NK-92 treated with Interleukin-12 subunit alpha and Interleukin-12 subunit beta, amount 100 ng/mL, for 24 hours (cell line): ENCODE results near the gene DAP.
A peak's percentile ranks its signal among the peaks of the same experiment; 100 is the strongest.
"Not testable (repeated sequence)": the region's sequence is repeated elsewhere in the genome, so short reads cannot be mapped to it uniquely, and the experiment has no call there.

Experiments
- DNase-seq: peaks from one replicate; lab custom pipeline; 2025; lab: John Stamatoyannopoulos, UW

Gene DAP, protein sequence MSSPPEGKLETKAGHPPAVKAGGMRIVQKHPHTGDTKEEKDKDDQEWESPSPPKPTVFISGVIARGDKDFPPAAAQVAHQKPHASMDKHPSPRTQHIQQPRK

DNA sequence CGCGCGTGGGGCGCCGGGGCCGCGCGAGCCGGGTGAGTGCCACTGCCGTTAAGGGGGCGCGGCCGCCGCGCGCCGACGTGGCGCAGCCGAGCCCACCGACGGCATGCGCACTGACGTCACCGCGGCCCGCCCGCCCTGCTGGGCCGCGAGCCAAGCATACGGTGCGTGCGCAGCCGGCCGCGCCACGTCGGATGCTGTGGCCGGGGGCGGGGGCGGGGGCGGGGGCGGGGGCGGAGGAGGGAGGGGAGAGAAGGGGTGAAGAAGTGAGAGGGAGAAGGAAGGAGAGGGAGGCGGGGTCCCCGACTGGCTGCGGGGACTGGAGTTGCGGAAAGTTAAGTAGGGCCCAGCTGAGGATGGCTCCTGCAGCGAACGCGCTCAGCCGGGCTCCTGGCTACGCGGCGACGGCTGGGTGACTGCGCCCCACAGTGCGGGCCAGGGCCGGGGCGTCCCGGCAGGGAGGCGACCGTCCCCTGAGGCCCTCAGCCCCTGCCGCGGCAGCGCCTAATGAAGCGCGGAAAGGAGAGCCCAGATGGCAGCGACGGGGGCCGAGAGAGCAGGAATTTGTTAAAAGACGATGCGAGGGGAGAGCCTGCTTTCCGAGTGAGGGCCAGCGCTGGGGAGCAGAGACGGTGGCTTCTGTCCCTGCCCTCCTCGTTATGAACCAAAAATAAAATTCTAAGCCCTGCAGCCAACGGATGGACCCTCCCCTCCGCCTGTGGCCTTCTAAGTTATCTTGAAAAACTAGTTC is at the start of gene DAP:
Gene DAP (minus strand): TSS at position 50 of the 748 bp plus-strand sequence. CDS start 166 bp downstream, outside the sequence.
- DNase-seq, result peak; percentile 63

DNA sequence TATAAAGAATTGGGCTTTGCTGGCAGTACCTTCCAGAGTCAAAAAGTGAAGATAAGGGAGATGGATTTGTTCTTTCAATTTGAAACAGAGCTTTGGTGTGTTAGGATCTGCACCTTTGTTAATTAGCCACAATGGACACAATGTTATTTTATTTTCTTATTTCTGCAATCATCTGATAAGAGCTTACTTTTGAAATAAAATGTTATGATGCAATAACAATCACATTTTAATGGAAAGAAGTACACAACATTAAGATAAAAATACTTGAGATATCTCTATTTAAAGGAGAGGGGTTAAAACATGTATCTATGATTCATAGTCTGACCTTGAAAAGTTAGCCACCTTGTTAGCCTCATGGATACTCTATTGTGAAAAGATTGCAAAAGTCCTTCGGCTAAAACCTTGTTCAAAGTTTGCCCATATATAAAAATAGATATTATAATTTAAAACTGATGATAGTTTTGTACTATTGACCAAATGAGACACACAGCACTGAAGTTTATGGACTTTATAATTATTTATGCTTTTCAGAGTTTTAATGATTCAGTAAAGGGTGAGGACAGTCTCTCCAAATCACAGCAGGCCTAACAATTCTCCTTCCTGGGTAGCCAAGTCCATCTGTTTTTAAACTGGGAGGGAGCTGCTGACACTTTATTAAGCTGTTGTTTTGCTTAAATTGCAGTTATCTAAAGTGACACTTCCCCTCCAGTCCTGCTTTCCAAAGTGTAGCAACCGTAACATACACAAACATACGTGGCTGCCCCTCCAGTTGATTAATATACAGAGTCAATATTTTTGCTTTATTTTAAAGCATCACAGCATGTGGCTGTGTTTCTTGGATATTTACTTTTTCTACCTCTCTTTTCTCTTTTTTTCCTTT is 47.6 kb upstream of the DAP start:
- DNase-seq, result no peak

DNA sequence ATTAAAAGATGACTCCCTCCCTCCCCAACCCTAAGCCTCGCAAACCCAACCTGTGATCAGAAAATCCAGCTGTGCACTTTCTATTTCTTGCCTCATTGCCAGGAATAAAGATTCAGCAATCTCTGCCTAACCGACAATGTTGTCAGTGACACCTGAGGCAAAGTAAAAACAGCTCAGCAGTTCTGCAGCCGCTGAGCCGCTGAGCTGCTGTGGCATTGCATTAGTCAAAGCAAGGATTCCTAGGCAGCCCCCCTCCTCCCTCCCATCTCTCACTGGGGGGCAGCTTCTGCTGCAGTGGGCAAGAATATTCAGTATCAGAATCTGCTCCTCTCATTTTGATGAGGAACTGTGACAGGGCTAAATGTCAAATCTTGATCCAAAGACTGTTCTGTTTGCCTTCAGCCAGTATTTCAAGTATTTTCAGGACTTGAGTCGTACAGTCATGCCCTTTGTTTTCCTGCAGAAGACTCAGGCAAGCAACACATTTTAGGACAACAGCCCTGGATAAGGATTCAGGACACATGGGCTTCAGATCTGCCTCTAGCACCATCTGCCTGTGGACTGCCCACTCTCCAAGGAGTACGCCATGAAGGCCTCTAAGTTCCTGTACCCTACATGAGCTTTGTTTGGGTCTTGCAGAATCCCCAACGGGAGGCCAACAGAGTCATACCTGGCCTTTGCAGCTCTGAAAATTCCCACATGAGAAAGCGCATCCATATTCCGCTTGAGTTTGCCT is 41.1 kb upstream of the DAP start:
- DNase-seq, result no peak

DNA sequence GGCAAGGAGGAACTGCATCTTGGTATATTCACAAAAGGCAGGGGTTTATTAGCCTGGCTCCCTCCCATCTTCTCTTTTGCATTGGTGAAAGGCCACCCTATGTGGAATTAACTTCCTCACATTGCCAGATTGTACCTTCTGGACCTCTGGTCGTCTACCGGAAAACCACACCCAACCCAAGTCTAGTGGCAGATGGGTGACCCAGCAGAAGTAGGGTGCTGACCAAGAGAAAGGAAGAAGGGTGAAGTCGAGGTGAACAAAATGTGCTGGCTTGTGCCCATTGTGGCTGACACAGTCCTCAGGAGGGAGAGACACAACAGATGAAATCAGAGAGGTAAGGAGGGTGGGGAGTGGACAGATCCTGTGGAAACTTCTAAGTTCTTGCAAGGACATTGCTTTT is 39.8 kb upstream of the DAP start:
- no peak for DNase-seq

DNA sequence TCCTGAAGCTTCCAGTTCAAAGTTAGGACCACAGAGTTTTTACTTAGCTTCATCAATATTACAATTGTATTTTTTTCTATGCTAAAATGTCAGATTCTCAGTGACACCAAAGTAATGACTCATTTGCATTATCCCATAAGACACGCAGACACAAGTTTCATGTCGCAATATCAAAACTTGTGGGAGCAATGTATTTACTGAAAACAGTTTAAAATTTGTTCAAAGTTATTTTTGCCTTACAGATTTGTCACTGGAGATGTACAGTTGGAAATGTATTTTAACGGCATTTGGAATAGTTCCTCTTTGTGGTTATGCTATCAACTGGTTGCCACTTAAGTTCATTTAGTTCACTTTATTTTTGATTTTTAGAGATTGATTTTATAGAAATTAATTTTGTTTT is 36.2 kb upstream of the DAP start:
- DNase-seq, result no peak

DNA sequence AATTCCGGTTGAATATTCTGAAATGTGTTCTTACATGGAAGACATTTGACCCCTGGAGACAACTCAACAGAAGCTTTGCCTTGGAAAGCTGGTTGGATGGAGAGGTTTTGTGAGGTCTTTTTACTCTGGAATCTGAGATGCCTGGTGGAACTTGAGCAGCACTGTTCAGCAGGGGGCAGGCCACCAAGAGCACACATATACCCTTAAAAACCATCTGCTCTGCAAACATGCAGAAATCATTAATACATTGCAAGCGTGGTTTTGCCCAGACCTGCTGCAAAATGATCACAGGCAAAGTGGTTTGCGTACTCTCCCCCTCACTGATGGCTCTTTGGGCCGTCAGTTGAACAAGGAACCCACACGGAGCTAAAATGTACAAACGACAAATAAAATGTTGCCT is 32.8 kb upstream of the DAP start:
- DNase-seq, result no peak

DNA sequence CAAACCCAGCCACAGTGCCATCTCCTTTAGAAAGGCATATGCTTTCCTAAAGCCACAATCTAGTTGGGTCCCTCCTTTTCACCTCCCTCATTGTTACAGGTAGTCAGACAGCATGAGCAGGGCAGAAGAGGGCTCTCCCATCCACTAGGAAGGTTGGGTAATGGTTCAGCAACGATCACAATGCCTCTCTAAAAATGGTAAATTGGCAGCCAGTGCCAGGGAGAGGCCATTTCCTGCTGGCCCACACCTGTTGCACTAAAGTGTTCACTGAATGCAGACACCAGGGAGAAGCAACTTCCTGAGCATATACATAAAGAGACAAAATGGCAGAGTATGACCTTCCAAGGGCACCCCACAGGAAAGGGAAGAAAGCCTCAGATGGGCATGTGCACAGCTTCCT is 31.3 kb upstream of the DAP start:
- no peak for DNase-seq

DNA sequence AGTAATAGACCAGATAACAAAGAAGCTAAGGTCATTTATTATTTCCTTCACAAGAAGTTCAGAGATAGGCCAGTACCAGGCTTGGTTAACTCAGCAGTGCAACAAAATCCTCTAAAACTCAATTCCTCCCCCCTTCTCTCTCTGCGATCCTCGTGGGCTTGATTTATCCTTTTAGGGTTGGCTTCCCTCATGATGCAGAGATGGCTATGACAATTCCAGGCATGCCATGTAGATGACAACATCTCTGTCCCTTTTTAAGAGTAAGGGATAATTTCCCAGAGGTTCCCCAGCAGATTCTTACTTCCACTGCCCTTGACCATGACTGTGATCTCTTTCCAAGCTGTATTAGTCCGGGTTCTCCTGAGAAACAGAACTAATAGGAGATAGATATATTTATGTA is 28.7 kb upstream of the DAP start:
- DNase-seq, result no peak

DNA sequence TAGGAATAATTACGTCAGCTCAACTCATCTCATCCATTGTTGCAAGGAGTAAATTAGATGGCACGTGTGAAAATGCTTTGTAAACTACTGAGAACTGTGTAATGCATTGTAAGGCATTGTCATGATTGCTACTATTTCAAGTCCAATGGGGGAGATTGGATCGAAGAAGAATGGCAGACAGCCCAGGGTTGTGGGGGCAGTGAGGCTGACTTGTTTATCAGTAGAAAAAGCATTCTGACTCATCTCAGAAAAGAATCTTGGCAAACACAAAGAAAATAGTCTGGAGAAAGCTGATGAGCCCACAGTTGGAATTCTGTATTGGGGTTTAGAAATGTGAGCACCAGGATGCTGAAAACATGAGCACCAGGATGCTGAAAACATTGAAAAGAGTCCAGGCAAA is 28.0 kb upstream of the DAP start:
- DNase-seq, result no peak

DNA sequence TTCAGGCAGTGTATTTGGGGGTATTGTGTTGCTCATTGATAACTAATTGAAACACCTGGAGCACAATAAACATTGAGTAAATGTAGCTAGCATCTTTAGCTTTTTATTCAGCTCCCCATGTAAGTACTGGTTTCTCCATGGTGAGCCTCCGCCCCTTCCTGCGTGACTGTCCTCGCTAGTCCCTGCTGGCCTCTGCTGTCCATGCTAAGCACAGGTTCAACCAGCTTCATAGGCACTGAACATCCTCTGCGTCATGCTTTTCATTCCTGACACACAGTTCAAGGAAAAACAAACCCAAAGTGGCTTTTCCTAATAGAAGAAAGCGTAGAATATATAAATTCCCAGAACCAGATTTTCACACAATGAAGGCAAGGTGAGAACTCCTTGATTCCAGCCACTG is 27.3 kb upstream of the DAP start:
- DNase-seq, result no peak

DNA sequence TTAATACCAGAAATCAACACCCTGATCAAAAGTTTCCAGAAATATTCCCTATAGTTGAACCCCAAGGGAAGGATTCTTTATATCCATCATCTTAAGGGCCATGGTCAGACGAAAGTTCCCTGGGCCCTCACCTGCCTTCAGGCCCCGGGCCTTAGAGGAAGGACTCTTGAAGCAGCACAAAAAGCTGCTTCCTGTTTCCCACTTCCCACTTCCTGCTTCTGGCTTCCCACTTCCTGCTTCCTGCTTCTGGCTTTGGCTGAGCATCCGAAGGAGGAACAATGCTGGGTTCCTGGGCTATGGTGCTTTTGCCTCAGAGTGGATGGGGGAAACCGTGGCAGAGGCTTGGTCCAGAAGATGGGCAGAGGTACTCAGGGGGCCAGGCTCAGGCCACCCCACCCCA is 25.8 kb upstream of the DAP start:
- no peak for DNase-seq

DNA sequence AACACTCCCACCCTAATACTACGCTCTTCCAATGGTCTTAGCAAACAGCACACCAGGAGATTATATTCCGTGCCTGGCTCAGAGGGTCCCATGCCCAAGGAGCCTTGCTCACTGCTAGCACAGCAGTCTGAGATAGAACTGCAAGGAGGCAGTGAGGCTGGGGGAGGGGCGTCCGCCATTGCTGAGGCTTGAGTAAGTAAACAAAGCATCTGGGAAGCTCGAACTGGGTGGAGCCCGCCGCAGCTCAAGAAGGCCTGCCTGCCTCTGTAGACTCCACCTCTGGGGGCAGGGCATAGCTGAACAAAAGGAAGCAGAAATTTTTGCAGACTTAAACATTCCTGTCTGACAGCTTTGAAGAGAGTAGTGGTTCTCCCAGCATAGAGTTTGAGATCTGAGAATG is 19.2 kb upstream of the DAP start:
- not testable (repeated sequence) for DNase-seq

DNA sequence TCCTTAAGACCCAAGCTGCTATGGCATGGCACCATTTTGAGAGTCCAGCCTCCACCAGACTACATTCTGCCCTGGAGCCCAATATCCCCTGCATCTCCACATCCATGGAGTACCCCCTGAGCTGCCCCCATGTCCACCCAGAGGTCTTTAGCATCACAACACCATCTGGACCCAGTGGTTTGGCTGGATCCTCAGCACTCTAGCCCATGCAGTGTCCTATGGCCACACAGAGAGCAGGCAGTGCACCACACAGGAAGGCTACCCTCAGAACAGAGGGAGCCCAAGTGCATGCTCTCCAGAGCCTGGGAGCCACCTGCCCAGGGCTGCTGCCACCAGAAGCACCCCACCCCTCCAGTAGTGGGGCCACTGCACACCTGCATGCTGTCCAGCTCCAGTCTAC is 18.6 kb upstream of the DAP start:
- DNase-seq, result no peak

DNA sequence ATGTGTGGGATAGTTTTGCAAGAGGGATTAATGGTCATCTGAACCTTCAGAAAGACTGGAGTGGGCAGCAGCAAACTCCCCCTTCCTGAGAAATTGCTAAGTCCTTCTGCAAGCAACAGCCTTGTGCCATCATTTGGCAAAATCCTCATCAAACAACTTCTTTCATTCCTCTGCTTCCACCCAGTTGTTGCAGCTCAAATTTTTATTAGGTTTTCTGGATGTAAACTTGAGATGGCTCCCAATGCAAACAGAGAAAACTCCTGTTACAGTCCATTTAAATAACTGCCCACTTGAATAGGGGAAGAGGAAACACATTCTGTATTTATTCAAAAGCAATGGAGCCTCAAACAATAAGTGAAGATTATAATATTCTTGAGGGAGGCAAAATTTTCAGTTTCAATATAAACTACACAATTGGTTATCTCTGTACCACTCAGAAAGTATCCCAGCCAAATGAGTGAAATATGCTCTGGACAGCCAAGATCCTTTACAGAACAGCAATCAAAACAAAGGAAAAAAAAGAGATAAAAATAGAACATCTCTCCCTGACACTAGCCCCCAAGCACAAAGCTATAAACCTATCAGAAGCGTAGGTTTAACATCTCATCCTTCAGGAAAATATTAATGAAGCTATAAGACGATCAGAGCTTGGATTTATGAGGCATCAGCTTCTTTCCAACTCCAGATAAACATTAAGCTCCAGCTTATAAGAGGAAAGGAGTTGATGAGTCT is 17.3 kb upstream of the DAP start:
- no peak for DNase-seq

DNA sequence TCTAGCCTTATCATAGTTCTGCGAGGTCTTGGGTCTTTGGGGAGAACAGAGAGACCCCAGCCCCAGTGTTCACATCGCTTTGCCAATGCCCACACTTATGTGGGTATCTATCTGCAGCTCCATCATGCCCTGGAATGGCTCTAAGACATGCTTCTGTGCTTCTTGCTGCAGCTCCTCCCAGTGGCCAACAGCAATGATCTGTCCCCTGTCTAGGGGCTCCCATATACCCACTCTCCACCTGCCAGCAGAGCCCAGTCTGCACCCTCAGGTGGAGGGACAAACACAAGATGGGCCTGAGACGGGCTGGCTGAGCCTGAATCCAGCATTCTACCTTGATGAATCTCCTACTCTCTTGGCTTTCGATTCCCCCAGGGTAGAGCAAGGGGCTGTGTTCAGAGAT is 14.6 kb upstream of the DAP start:
- DNase-seq, result no peak

DNA sequence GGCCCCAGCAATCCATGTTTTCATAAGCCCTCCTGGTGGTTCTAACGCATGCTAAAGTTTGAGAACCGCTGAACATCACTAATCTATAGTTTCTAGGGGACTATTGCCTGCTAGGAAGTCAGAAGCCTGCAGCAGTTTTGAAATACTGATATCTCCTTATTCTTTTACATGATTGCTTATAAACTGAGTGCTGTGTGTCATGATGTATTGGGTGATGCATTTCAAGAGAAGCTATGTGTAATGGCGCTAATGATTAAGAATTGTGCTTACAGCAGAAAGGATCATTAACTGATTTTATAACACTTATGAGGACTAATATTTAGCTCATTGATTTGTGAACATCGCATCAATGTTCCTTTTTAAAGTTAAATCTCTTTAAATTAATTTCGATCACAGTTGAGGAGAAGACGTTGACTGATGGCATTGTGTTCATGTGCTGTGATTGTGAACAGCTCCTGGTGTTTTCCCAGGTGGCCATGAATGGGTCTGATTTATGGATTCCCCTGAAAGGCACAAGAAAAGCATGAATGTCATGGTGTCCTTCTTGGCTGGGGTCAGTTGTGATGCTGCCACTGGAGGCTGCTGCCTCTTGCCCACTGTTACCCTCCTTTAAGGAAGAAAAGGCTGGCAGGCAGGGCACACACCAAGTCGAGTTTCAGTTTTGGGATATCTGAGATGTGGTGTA is 12.0 kb upstream of the DAP start:
- DNase-seq, result no peak

DNA sequence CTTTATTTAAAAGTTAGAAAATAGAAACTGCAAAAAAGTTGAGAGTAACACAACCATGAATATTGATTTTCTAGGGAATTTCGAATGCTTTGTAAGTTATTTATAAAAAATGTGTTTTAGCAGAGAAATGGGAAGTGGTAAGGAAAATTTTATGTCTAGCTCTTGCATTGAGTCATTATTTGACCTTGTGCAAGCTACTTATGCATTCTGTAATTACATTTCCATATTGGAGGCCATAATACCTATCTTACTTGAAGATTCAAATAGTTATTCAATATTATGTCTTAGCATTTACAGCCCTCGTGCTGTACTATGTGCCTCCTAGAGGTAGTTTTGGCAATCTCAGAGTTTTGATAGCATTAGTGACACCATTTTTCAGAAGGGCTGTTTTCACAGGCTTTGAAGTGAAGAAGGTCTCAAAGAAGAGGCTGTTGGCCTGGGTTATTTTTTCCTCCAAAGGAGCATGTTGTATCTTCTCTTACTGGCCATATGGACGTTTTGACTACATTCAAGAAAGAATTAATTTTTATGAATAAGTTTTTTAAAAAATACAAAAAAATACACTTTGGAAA is 7.4 kb upstream of the DAP start:
- DNase-seq, result no peak

DNA sequence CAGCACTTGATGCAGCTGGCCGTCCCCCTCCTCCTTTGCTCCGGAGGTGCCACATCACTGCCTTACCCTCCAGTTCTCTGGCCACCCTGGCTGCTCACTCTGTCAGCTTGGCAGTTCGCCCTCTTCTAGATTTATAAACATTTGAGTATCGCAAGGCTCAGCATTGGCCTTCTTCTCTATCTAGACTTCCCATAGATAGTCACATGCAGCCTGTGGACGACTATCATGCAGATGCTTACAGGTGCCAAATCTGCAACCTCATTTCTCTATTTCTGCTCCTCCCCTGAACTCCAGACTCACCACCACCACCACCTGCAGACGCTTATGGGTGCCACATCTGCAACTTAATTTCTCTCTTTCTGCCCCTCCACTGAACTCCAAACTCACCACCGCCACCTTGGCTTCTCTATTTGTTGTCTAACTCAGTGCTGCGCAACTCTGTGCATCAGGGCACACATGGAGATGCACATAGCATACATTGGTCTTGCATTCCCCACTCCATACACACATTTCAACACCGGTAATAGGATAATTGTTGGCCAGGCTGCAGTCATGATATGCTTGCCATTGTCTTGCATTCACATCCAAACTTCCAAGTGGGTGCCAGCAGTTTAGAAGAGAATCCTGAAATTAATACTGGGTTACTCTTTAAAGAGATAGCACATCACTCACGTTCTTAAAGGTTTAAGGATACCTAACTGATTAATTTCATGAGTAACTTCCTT is 1.9 kb upstream of the DAP start:
- DNase-seq, result no peak

DNA sequence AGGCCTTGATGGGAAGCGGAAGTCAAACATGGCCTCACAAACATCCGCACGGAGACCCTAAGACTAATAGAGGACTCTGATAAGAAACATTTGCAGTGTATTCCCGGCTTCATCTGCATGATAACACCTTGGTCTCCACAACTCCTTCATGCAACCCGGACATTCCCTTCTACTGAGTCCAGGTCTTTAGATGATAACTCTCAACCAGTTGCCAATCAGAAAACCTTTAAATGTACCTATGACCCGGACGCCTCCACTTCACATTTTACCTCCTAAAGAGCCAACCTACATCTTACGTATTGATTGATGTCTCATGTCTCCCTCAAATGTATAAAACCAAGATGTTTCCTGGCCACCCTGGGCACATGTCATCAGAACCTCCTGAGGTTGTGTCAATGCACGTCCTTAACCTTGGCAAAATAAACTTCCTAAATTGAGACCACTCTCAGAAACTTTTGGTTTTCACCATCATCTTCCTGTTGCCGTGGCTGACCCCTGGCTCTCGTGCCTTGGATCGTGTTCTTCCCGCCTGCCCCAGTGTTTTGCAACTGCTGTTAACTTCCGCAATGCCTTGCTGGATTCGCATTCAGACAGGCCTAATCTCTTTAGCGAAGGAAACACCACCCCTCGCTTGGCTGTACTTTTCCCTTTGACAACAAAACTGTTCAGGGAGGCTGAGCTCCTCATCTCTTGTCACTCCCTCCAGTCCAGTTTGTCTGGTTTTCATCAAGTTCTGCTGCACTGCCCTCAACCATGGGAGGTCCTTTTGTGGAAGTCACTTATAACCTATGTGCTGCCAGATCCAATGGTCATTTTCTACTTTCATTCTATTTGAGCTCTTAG is 1.1 kb upstream of the DAP start:
- no peak for DNase-seq

DNA sequence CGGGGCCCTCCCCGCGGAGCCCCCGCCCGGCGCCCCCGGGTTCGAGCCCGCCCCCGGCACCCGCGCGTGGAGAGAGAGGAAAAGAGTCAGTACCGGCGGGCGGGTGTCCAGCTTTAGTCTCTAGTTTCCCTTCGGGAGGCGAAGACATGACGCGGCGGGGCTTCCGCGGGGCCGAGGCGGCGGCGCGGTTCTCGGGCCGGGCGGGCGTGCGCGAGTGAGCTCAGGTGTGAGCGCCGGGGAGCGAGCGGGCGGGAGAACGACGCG is 181 bp downstream of the DAP start:
- no peak for DNase-seq
